ENCODE measurements around the gene CCDC159.
A peak's percentile ranks its signal among the peaks of the same experiment; 100 is the strongest.
"Not testable (repeated sequence)": the region's sequence is repeated elsewhere in the genome, so short reads cannot be mapped to it uniquely, and the experiment has no call there.

The CCDC159 gene

GRCh38 chr19:11346104-11346940, at the start of gene CCDC159, which contains the start of gene TMEM205:
CCDC159 (plus strand) TSS chr19:11346519; CDS start chr19:11346607, 88 bp downstream.
TMEM205 (minus strand) TSS chr19:11346268; CDS start chr19:11345619, 649 bp downstream.
- H3K4me3 ChIP-seq (ENCODE audit: low read depth, low read length) = peak within 1 kb of the TSS; percentile 89
- 0 out of 2 replicates have a peak, but pooled peaks have one; percentile 0 for TF ChIP-seq CTCF (IDR thresholded peaks at IDR 0.05; ENCODE audit: borderline replicate concordance, insufficient read depth, low read depth, low read length)

- TF ChIP-seq CTCF (IDR thresholded peaks at IDR 0.05; ENCODE audit: borderline replicate concordance, insufficient read depth, low read depth, low read length) = no peak
- H3K4me3 ChIP-seq (ENCODE audit: low read depth, low read length) = no peak overlapping the region
Measured at GRCh38 chr19:11299946-11300810, 46.1 kb upstream of the CCDC159 start.

- H3K4me3 ChIP-seq (ENCODE audit: low read depth, low read length) = no peak overlapping the region
- TF ChIP-seq CTCF (IDR thresholded peaks at IDR 0.05; ENCODE audit: borderline replicate concordance, insufficient read depth, low read depth, low read length) = no peak
Measured at GRCh38 chr19:11300811-11301120, 45.6 kb upstream of the CCDC159 start.

- no peak for TF ChIP-seq CTCF (IDR thresholded peaks at IDR 0.05; ENCODE audit: borderline replicate concordance, insufficient read depth, low read depth, low read length)
- H3K4me3 ChIP-seq (ENCODE audit: low read depth, low read length) = no peak overlapping the region
Measured at GRCh38 chr19:11304936-11305335, 41.4 kb upstream of the CCDC159 start.

GRCh38 chr19:11306337-11306736, 40.0 kb upstream of the CCDC159 start:
- no peak for TF ChIP-seq CTCF (IDR thresholded peaks at IDR 0.05; ENCODE audit: borderline replicate concordance, insufficient read depth, low read depth, low read length)
- no peak overlapping the region for H3K4me3 ChIP-seq (ENCODE audit: low read depth, low read length)

GRCh38 chr19:11320278-11320995, 25.9 kb upstream of the CCDC159 start:
- not testable (repeated sequence) for H3K4me3 ChIP-seq (ENCODE audit: low read depth, low read length)

All from GM12875 (cell line).